Smooth muscle cell (in vitro differentiated cells): ENCODE measurements around the gene RNF4. TPM values are rescaled to one million over a fixed set of nuclear protein-coding genes. Genes with fewer than 3 reads are reported as not detected.

ENCODE experiments used
- DNase-seq: peaks from one replicate; lab custom pipeline; 2025; ENCODE audit not compliant: unreplicated experiment; lab: John Stamatoyannopoulos, UW
- H2AFZ ChIP-seq: fragments of 200-600 bp; sonication (generic); 2 replicates; pipeline ENCODE4 v1.6.0; 2016; ENCODE audit warnings: antibody characterized with exemption, low read depth, mild to moderate bottlenecking
- H3F3A ChIP-seq: fragments of 200-600 bp; sonication (generic); 2 replicates; pipeline ENCODE4 v1.6.0; 2017; ENCODE audit warnings: antibody characterized with exemption, low read depth
- H3K27ac ChIP-seq: fragments of 200-600 bp; sonication (generic); 2 replicates; pipeline ENCODE4 v1.5.1; 2016; ENCODE audit warnings: low read depth, mild to moderate bottlenecking
- H3K27me3 ChIP-seq: fragments of 200-600 bp; sonication (generic); 2 replicates; pipeline ENCODE4 v1.6.1; 2016; ENCODE audit warnings: low read depth, mild to moderate bottlenecking
- H3K36me3 ChIP-seq: fragments of 200-600 bp; sonication (generic); 2 replicates; pipeline ENCODE4 v1.5.1; 2016; ENCODE audit warnings: low read depth
- H3K4me1 ChIP-seq: fragments of 200-600 bp; sonication (generic); 2 replicates; pipeline ENCODE4 v1.5.1; 2016; ENCODE audit warnings: low read depth
- H3K4me2 ChIP-seq: fragments of 200-600 bp; sonication (generic); 2 replicates; pipeline ENCODE4 v1.6.0; 2016; ENCODE audit warnings: mild to moderate bottlenecking
- H3K4me3 ChIP-seq: fragments of 200-600 bp; sonication (generic); 2 replicates; pipeline ENCODE4 v1.5.1; 2016; ENCODE audit warnings: mild to moderate bottlenecking
- H3K79me2 ChIP-seq: fragments of 200-600 bp; sonication (generic); 2 replicates; pipeline ENCODE4 v1.6.0; 2016; ENCODE audit warnings: low read depth, mild to moderate bottlenecking
- H3K9ac ChIP-seq: fragments of 200-600 bp; sonication (generic); 2 replicates; pipeline ENCODE4 v1.6.0; 2016; ENCODE audit warnings: low read depth
- H3K9me3 ChIP-seq: fragments of 200-600 bp; sonication (generic); replicated peaks from 2 replicates; pipeline ENCODE4 v1.5.1; 2016; ENCODE audit warnings: low read depth
- H4K20me1 ChIP-seq: fragments of 200-600 bp; sonication (generic); 2 replicates; pipeline ENCODE4 v1.6.0; 2016; ENCODE audit warnings: low read depth
- CTCF ChIP-seq: fragments of 200-600 bp; sonication (generic); IDR thresholded peaks from 2 replicates; pipeline ENCODE4 v1.5.1; 2017; ENCODE audit warnings: borderline replicate concordance, mild to moderate bottlenecking, antibody characterized with exemption; ENCODE audit not compliant: insufficient read depth, poor library complexity, severe bottlenecking
- WGBS: methylation state at CpG from one replicate; pipeline ENCODE4 v1.1.7; 2016; ENCODE audit warnings: low lambda C conversion rate; 5-methylcytosine and 5-hydroxymethylcytosine counted together
- polyA plus RNA-seq: library from polyadenylated mRNA; unstranded; fragments of >200 nt; fragmentation: Nextera tagmentation; extraction: Ambion mirVana; gene quantifications from 2 replicates; pipeline ENCODE4 v1.2.1, GENCODE V29; 2016
- total RNA-seq: library from RNA; depleted of rRNA; stranded (reverse); fragments of >200 nt; gene quantifications from 2 replicates; pipeline ENCODE4 v1.2.3, GENCODE V29; 2014

RNF4 gene
- total and polyA plus RNA-seq, 2 experiments from 2014 or later = 47.3 to 47.8 TPM

GRCh38 chr4:2446656-2447564, 22.0 kb upstream of the RNF4 start:
- no peak for DNase-seq
- H3K27me3 ChIP-seq = no peaks in the 10 kb centered on the region
- no peaks in the 10 kb centered on the region for H3K79me2 ChIP-seq
- no peaks in the 10 kb centered on the region for H3K4me1 ChIP-seq
- no peak for TF ChIP-seq CTCF
- H3K27ac ChIP-seq = no peak overlapping the region
- no peak overlapping the region for H3K4me2 ChIP-seq
- no peaks in the 10 kb centered on the region for H4K20me1 ChIP-seq
- no peaks in the 10 kb centered on the region for H3F3A ChIP-seq
- H3K9me3 ChIP-seq = no peaks in the 10 kb centered on the region
- H3K9ac ChIP-seq = no peak overlapping the region
- no peak overlapping the region for H3K4me3 ChIP-seq
- no peak overlapping the region for H2AFZ ChIP-seq
- 90% methylated on average over 3 of the region's 3 CpGs for WGBS
- H3K36me3 ChIP-seq = no peaks in the 10 kb centered on the region

GRCh38 chr4:2448589-2448988, 20.3 kb upstream of the RNF4 start:
- DNase-seq = no peak
- TF ChIP-seq CTCF = no peak

GRCh38 chr4:2449051-2449450, 19.9 kb upstream of the RNF4 start:
- no peak overlapping the region for H3K9ac ChIP-seq
- no peaks in the 10 kb centered on the region for H4K20me1 ChIP-seq
- no peak for TF ChIP-seq CTCF
- H3K79me2 ChIP-seq = no peaks in the 10 kb centered on the region
- WGBS = 91% methylated on average over 11 of the region's 11 CpGs
- H3K4me3 ChIP-seq = no peak overlapping the region
- H2AFZ ChIP-seq = no peak overlapping the region
- no peaks in the 10 kb centered on the region for H3K27me3 ChIP-seq
- no peak overlapping the region for H3K4me2 ChIP-seq
- no peak for DNase-seq
- no peak overlapping the region for H3K27ac ChIP-seq
- no peaks in the 10 kb centered on the region for H3K4me1 ChIP-seq
- no peaks in the 10 kb centered on the region for H3K36me3 ChIP-seq
- H3K9me3 ChIP-seq = no peaks in the 10 kb centered on the region
- no peaks in the 10 kb centered on the region for H3F3A ChIP-seq

More at GRCh38 chr4:2448589-2448988, 20.3 kb upstream of the RNF4 start:
- H3K4me3 ChIP-seq = no peak overlapping the region
- no peaks in the 10 kb centered on the region for H3K9me3 ChIP-seq
- no peaks in the 10 kb centered on the region for H3K27me3 ChIP-seq
- H4K20me1 ChIP-seq = no peaks in the 10 kb centered on the region
- H3K4me2 ChIP-seq = no peak overlapping the region
- H3K36me3 ChIP-seq = no peaks in the 10 kb centered on the region
- WGBS = 92% methylated on average over 7 of the region's 7 CpGs
- H2AFZ ChIP-seq = no peak overlapping the region
- no peaks in the 10 kb centered on the region for H3K79me2 ChIP-seq
- H3K27ac ChIP-seq = no peak overlapping the region
- H3K4me1 ChIP-seq = no peaks in the 10 kb centered on the region
- no peak overlapping the region for H3K9ac ChIP-seq
- no peaks in the 10 kb centered on the region for H3F3A ChIP-seq
